Measurements from ENCODE around the gene SCRN2. TPM values are rescaled to one million over a fixed set of nuclear protein-coding genes. Genes with fewer than 3 reads are reported as not detected.

Gene SCRN2
- total RNA-seq, 4 donors from 2014 or later, result 43.6 to 72.6 (median 60.3) TPM

GRCh38 chr17:47830396-47831002, 10.6 kb downstream of the SCRN2 start:
- ATAC-seq (ENCODE audit: low FRiP score) (no peak), DNase-seq (ENCODE audit: low spot score) (no peak)
- no peak for TF ChIP-seq CTCF (IDR thresholded peaks at IDR 0.05)

- TF ChIP-seq CTCF (IDR thresholded peaks at IDR 0.05), result no peak
- no peak for DNase-seq (ENCODE audit: low spot score)
- no peak for ATAC-seq (ENCODE audit: low FRiP score)
Measured at GRCh38 chr17:47829870-47830269, 11.2 kb downstream of the SCRN2 start.

- ATAC-seq (ENCODE audit: low FRiP score), result no peak
- TF ChIP-seq CTCF (IDR thresholded peaks at IDR 0.05), result no peak
- no peak for DNase-seq (ENCODE audit: low spot score)
Measured at GRCh38 chr17:47823519-47823918, 17.6 kb downstream of the SCRN2 start.

GRCh38 chr17:47822785-47823184, 18.3 kb downstream of the SCRN2 start:
- no peak for ATAC-seq (ENCODE audit: low FRiP score)
- DNase-seq (ENCODE audit: low spot score), result no peak
- no peak for TF ChIP-seq CTCF (IDR thresholded peaks at IDR 0.05)

- TF ChIP-seq CTCF (IDR thresholded peaks at IDR 0.05), result no peak
- peak; percentile 88 for ATAC-seq (ENCODE audit: low FRiP score)
- peak; percentile 42 for DNase-seq (ENCODE audit: low spot score)
Measured at GRCh38 chr17:47821424-47822391, 19.4 kb downstream of the SCRN2 start, which contains the start of gene OSBPL7. TSS of gene OSBPL7 (minus strand) at chr17:47821794. CDS start at chr17:47820278, 1,516 bp downstream.

- ATAC-seq (ENCODE audit: low FRiP score) (no peak), DNase-seq (ENCODE audit: low spot score) (no peak)
- no peak for TF ChIP-seq CTCF (IDR thresholded peaks at IDR 0.05)
Measured at GRCh38 chr17:47821031-47821423, 20.0 kb downstream of the SCRN2 start.

Data from omental fat pad (tissue), 4 donors.